Fibroblast of peridontal ligament (primary cell): ENCODE data around the gene RIMBP2.

Experiments
- DNase-seq: peaks from one replicate; pipeline ENCODE4 v3.0.0-alpha.2; 2010; ENCODE audit errors: extremely low read depth

The RIMBP2 gene

DNA sequence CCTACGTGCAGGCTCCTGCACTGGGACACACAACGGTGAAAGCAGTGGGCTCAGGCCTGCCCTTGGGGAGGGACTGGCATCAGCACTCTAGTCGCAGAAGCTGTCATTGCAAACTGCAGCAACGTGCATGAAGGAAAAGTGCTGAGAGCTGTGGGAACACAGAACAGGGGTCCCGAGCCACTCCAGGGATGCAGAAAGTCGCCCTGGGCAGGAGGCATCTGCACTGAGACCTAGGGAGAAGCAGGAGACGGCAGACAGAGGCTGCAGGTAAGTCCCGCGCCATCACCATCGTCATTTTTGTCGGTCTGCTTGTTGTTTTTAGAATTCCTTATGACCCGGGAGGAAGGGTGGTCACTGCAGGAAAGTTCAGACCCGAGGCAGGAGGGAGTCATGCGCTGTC is 21.6 kb upstream of the RIMBP2 start:
- no peak for DNase-seq

DNA sequence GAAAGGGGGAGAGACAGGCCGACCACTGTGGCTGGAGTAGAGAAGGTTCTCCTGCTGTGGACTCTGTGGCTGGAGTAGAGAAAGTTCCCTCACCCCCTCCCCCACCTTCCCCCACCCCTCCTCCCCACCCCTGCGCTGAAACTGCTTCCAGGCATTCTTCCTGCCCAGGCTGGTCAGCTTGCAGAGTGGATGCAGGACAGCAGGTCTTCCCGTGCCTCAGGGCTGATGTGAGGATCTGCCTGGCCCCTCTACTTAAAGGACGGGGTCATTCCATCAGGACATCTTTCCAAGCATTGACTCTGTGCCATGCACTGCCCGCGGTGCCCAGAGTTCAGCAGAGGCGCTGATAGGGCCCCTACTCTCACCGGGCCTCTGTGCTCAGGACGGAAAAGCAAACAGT is 13.2 kb upstream of the RIMBP2 start:
- no peak for DNase-seq

DNA sequence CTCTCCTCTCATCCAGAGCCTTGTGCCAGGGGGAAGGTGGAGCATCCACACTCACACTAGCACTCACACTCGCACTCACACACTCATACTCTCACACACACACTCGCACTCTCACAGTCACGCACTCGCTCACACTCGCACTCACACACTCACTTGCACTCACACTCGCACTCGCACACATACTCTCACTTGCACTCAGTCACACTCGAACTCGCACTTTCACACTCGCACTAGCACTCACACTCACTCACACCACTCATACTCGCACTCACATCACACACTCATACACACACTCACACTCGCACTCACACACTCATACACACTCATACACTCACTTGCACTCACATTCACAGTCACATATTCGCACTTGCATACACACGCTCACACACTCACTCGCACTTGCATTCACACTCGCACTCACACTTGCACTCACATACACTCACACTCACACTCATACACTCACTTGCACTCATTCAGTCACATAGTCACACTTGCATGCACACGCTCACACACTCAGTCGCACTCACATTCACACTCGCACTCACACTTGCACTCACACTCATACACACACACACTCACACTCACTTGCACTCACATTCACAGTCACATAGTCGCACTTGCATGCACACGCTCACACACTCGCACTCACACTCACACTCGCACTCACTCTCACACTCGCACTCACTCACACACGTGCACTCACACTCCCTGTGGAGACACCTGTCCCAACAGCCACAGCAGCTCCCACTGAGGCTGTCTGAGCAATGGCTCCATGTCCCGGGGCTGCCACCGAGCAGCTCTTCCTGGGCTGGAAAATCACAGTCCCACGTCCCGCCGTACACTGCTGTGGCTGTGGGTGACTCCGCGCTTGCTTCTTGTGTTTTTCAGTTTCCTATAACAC is 12.3 kb upstream of the RIMBP2 start:
- DNase-seq, result no peak

DNA sequence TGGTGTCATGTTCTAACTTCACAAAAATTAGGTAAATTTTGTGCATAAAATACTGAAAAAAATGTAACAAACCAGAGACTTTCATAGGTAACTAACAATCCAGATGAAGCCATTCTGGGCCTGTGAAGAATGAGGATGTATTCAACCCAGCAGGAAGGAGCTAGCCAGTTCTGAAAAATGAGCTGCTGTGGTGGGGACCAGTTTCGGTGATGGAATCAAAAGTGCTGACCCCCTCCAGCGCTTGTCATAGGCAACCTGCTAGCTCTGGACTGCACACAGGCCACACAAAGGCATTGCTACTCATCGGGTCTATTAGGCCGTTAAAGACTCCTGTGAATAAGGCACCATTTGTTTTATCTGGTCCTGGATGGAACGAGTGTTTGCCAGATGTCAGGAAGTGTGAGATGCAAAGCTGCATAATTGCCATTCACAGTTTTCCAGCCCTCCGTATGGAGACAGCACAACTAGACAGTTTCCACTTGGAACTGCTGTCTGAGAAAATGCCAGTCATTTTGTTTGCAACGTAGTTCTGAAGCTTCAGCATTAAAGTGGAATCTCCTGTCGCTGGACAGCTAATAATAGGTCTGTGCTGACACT is 3.3 kb upstream of the RIMBP2 start:
- no peak for DNase-seq

DNA sequence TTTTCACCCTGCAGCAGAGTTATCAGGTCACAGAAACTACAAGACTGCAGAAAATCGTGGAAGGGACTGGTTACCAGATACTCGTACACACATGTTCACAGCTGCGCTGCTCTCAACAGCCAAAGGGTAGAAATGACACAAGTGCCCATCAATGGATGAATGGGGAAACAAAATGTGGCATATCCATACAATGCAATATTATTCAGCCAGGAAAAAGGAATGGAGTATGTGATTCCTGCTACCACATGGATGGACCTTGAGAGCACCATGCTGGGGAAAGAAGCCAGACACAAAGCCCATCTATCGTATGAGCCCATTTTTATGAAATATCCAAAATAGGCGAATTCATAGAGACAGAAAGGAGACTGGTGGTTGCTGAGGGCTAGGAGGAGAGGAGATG is 1.7 kb upstream of the RIMBP2 start:
- DNase-seq, result no peak

DNA sequence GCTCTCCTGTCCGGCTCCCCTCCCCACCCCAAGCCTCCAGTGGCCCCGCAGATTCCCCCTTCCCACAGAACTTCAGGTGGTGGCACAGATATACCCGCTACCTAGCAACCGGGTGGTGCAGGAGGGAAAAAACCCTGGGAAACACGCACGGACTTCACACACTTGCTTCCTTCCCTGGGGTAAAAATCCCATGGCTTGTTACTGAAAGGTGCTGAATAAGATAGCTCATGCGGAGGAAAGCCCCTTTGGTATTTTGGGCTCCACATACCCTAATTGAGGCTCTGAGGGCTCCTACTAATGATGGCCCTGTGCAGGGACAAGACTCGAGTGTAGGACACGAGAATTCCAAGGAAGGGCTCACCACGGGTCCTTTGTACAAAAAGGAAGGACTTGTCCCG is 869 bp upstream of the RIMBP2 start:
- no peak for DNase-seq

DNA sequence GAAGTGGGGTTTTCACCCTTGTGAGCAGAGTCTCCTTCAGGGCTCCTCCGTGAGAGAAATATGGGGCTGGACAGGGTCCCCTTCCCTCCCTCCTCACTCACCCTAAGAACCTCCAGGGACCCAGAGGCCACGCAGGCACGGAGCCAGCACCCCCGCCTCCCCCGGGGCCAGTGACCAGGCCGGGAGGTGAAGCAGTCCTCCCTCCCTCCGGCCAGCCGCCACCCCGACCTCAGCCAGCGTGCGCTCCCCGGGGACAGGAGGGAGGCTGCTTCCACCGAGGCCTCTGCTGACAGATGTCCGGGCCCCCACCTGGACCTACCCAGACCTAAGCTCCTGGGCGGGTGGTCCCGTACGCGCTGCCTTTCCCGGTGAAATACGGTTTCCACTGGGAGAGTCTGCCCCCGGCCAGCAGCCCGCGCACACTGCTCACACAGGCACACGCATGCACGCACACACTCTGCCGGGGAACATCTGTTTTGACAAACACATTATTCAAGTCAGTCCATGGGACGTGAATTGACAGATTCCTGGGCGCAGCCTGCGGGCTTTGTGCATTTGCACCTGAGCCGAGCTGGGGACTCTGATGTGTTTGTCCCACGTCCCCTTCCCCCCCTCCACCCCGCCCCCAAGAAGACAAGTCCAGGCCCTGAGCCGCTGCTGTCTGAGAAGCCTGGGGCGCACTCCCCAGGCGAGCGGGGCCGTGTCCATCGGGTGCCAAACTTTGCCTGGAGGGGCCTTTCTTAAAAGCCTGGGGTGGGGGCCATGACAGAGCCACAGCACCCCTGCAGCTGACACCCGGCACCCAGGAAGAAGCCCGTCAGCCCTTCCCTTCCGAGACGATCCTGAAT is 725 bp downstream of the RIMBP2 start:
- no peak for DNase-seq

DNA sequence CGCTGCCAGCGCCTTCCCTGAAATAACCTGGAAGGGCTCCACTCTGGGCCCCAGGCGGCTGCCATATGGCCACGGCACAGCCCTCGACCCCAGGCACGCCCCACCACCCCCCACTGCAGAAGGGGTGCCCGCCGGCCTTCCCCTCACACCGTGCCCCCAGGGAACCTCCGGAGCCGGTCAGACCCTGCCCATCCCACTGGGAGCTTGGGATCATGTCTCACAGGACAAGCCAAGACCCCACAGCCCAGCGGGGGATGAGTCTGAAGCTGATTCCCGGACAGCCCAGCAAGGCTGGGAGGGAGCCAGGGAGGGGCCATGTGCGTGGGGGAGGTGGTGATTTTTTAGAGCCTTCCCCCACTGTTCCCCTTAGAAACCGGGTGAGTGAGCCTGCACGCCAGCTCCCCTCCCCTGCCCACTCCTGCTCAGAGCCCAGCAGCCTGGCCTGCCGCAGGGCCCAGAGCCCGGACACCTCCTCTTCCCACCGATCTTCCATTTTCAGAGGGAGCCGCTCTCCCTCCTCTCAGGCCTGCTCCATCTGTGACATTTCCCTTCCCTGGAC is 1.4 kb downstream of the RIMBP2 start:
- DNase-seq, result no peak

DNA sequence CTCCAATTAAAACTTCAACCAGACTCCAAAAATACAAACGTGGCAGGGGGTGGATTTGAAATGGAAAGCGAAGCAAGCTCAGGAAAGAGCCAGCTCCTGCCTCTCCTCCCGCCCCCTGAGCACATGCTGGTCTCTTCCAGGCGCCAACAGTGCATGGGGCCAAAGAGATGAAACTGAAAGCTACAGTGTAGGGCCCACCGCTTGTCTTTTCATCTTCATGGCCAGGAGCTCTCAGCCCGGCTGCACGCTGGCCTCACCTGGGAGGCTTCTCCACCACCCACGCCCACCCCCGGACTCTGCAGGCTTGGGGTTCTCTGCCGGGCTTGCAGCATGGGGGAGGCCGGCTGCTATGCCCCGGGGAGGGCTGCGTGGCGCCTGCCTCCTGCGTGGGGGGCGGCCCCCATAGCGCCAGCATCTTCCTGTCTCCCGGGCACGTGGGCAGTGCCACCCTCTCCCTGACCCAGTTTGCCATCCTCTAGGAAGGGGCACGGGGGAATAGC is 2.0 kb downstream of the RIMBP2 start:
- DNase-seq, result no peak

DNA sequence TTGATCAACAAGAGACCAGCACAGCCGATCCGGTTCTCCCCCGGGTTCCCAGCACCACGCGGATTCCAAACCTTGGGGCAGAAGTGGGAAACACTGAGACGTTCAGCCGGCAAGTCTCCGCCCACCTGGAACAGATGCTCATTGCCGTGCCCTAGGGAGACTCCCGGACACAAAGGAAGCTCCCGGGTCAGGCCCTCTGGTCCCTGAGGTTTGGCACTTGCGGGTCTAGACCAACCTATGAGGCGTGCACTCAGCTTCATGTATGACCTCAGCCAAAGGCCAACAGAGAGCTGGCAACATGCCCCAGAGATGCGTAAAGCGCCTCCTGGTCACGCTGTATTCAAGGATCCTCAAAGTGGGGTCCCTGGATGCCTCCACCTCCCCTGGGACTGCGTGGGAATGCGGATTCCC is 2.5 kb downstream of the RIMBP2 start:
- DNase-seq, result no peak

DNA sequence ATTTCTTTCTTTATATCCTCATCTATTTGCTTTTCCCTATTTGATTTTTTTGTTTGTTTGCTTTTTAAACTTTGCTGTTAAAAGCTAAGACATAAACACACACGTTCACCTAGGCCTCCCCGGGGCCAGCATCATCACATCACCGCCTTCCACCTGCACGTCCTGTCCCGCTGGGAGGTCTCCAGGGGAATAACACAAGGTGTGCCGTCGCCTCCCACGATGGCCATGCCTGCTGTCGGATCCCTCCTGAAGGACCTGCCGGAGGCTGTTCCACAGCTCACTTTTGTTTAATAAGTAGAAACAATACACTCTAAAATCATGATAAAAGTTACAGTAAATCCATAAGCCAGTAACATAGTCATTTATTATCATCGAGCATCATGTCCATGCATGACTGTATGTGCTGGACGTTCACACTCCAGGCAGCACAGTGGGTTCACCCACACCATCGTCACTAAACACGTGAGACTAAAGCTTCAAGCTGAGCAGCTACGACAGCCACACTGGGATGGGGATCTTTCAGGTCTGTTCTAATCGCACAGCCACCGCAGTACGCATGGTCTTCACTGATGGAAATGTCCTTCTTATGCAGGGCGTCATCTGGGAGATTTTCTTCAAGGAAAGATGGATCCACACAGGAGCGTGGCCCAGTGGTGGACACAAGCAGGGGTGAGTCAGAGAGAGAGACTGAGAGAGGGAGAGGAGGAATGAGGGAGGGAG is 3.6 kb downstream of the RIMBP2 start:
- no peak for DNase-seq

DNA sequence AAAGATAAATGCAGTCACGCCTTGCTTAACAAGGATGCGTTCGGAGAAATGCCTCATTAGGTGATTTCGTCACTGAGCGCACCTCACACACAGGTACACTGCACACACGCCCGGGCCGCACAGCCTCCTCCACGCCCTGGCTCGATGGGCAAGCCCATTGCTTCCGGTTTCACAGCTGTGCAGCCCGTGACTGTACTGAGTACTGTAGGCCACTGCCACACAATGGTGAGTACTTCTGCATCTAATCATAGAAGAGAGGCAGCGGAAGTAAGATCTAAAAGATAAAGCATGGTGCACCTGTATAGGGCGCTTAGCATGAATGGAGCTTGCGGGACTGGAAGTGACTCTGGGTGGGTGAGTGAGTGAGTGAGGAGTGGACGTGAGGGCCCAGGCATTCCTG is 4.3 kb downstream of the RIMBP2 start:
- DNase-seq, result no peak

DNA sequence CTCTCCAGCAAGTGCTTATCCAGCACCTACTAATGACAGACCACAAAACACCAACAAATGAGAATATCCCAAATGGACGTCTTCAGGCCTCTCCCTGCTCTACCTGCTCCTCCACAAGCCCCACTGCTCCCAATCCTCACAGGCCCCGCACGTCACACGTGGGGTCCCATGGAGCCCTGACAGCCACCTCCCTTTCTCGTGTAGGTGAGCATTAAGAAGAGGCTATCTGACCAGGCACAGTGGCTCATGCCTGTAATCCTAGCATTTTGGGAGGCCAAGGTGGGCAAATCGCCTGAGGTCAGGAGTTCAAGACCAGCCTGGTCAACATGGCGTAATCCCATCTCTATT is 5.4 kb downstream of the RIMBP2 start:
- DNase-seq, result no peak

DNA sequence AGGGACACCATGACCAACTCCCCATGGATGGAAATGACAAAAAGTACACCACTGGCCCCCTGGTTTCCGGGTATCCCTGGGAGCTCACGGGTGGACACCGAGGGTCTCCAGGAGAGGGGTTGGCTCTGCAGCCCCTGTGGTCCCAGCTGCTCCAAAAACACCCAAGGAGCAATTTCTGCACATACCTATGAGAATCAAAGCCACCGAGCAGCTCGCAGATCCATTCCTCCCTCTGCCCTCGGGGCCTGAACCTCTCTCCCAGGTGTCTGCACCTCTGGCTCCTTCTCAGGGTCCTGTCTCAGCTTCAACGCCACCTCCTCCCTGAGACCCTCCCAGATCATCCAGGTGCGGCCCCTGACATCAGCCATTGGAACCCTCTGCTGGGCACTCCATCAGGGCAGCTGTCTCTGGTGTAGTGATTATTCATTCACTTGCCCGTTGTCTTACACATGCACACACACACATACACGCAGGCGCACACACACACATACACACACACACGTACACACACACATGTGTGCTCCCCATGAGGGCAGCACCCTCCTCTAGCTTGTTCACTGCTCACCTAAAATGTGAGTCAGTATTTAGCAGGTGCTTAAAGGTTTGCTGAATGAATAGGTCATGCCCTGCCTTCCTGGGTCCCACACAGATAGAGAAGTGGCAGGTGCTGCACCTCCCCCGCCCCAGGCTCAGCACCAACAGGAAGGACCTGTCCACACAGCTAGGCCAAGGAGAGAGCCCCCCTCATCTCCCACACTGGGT is 5.9 kb downstream of the RIMBP2 start:
- no peak for DNase-seq

DNA sequence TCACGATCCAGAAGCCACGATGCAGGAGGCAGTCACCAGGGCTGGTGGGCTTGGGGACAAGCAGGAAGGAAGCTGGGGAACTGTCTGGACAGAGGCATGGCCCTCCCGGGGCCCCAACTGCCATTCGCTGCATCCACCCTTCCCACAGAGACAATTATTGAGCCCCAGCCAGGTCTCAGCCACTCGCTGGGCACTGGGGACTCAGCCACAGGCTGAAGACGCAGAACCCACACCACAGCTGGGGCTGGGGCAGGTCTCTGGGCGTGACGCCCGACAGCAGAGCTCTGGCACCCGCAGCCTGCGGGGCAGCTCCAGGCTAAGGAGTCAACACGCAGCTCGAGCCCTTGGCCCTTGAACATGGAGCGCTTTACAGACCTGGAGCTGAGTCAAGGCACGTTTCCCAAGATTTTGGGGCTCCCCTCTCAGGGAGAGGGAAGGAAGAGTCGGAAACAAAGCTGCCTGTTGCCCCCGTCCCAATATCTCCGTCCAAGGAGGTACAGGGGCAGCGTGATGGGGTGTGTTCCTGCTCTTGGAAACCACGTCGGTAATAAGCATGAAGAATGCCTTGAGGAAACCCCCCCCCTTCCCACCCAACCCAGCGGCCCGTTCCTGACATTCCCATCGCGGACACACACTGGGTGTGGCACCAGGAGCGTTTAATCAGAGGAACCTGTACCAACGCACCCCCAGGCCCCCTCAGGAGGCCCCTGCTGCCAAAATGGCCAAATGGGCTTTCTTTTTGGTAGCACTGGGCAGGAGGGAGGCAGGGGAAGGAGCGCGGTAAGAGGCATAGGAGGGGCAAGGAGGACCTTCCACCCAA is 6.7 kb downstream of the RIMBP2 start:
- DNase-seq, result no peak

DNA sequence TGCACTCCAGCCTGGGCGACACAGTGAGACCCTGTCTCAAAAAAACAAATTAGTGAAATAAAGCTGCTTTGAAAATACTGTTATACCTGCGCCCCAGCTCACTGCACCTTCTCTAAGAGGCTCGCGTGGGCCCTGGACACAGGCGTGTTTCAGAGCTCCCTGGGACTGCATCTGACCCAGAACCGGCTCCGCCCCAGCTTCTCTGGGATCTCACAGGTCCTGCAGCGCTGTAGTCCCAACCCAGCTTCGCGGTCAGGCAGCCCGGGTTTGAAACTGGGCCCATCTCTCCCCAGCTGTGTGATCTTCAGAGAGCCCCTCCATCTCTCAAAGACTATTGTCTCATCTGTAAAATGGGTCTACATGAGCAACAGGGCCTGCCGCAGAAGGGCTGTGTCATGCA is 7.5 kb downstream of the RIMBP2 start:
- DNase-seq, result no peak

DNA sequence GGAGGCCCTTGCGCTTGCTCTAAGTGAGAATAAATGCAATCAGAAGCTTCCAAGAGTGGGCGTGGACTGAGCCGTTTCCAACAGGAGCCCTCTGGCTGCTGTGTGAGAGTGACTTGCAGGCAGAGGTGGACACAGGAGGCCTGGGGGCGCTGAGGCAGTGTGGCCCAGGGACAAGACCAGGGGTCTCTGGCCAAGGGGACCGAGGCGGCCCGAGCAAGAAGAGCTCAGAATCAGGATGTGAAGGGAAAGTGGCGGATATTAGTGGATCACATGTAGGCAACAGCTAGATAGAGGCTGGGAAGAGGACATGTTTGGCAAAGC is 8.6 kb downstream of the RIMBP2 start:
- DNase-seq, result no peak

DNA sequence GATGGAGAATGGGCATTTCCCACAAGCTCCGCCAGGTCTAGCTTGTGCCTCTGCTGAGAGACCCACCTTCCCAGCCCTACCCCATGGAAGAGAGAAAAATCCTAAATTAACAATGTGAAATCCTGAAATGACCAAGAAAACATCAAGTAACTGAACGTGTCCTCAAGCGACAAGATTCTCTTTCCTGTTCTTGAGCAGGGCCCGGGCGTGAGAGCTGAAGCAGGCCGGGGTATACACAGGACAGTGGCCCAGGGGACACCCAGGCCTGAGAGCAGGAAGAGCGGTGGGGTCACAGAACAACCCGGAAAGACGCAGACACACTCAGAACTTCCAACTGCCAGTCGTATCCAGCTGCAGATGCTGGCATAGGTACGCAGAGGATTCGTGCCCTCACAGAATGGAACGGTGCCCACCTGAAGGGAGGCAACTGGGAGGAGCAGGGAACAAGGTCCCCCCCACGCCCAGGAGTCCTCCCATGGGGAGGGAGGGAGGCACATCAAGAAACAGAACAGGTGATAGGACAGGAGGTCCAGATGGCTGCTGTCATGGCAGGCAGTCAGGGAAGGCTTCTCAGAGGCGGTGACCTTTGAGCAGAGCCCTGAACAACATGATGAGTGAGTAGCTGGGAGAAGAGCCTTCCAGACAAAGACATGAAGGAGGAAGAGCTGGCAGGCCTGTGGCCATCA is 9.1 kb downstream of the RIMBP2 start:
- no peak for DNase-seq

DNA sequence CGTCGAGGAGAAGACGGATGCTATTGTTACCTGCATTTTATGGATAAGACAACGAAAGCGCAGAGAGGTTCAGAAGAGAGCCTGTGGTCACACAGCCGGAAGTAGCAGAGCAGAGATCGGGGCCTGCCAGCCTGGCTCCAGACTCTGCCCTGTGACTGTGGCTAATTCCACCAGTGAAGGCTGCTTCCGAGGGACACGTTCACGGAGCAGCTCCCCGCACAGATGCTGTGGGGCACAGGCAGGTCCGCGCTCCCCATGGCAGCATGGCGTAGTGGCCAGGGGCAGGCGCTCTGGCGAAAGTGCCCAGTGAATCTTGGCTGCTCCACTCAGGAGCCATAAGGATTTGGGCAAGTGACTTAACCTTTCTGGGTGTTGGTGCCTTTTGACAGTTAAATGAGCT is 9.8 kb downstream of the RIMBP2 start:
- no peak for DNase-seq
